Activated naive CD4-positive, alpha-beta T cell treated with anti-CD3 and anti-CD28 coated beads, Interleukin-2, amount 50 U/mL, for 16 hours (primary cell): Measurements from ENCODE around the gene TREML2.
"Not testable (repeated sequence)": the region's sequence is repeated elsewhere in the genome, so short reads cannot be mapped to it uniquely, and the experiment has no call there.

Source experiments
- DNase-seq: peaks from one replicate; pipeline ENCODE4 v3.0.0-alpha.2; 2020

The TREML2 gene, protein sequence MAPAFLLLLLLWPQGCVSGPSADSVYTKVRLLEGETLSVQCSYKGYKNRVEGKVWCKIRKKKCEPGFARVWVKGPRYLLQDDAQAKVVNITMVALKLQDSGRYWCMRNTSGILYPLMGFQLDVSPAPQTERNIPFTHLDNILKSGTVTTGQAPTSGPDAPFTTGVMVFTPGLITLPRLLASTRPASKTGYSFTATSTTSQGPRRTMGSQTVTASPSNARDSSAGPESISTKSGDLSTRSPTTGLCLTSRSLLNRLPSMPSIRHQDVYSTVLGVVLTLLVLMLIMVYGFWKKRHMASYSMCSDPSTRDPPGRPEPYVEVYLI

DNA sequence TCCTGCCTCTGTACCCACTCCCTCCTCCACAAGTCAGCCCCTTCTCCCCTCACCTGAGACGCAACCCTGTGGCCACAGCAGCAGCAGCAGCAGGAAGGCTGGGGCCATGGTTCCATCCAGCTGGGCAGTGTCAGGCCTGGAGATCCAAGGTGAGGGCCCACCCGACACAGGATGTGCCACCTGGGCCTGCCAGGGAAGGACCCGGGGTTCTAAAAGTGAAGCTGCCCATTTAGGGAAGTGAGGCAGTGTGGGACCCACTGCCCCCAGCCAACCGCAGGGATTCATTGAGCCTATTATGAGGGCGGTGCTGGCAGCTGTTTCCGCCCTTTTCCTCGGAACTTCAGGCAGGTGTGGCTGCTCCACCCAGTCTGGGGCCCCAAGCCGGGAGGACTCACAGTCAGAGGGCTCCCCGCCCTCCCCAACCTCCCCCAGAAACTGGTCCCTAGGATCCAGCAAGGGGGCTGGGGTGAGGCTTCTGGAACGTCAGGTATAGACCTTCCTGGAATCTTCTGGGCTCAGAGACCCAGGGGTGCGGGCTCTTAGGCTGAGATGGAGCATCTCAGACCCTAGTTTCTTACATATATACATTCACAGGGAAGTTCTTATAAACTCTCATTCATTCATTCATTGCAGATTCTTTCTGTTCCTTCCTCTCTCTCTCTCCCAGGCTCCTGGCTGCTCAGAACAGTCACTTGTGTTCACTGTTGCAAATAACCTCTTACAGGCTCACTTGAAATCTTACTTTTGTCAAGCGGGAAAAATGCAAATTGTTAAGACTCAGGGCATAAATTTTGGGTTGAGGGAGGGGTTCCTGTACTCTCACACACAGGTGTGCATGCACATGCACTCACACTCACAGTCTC is at the start of gene TREML2:
TREML2 (minus strand) TSS at position 249 of the 863 bp plus-strand sequence; CDS start at position 108, 141 bp downstream.
- peak; percentile 24 for DNase-seq

DNA sequence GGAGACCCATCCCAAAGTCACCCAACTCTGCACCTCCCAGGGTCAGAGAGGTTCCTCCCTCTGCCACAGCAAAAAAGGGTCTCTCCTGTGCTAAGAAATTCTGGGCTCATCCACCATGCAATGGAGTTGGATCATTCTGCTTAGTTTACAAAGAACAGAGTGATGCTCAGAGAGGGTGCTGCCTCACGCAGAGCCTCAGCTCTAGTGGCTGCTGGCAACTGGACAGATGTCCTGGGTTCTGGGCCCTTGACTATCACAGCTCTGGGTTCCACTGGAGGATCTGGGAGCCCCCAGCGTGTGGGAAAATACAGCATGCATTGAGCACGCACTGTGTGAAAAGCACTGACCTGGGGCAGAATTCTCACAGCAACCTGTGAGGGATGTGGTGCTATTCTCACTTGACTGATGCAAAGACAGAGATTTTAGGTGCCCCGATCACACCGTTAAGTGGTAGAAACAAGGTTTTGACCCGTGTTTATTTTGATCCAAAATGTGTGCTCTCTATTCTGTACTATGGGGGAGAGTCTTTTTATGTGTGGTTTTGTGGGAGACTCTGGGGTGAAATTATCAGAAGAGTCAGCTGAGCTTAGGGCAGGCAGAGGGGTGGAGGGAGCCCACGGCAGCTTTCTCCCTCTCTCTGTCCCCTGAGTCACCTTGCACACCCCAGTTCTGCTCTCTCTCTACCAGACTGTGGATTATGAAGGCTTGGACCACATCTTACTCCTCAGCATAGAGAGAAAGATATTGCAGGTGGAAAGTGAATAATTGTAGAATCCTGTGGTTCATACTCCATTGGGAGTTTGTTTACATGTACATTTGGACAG is 47.1 kb upstream of the TREML2 start:
- no peak for DNase-seq

DNA sequence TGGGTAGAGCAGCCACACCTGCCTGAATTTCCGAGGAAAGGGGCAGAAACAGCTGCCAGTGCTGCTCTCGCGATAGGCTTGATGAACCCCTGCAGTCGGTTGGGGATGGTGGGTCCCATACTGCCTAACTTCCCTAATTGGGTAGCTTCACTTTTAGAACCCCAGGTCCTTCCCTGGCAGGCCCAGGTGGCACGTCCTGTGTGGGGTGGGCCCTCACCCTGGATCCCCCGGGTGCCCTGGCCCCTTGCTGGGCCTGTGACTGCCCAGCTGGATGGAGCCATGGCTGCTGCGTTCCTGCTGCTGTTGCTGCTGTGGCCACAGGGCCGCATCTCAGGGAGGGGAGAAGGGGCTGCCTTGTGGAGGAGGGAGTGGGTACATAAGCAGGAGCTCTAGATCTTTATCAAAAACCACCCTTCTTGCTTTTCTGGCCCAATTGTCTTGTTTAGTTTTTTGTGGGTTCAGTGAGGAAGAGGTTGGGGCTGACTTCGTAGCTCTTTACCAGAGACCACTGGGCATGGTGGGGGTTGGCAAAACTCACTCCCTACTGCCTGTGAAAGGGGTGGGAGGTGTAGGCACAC is 46.4 kb upstream of the TREML2 start:
- no peak for DNase-seq

DNA sequence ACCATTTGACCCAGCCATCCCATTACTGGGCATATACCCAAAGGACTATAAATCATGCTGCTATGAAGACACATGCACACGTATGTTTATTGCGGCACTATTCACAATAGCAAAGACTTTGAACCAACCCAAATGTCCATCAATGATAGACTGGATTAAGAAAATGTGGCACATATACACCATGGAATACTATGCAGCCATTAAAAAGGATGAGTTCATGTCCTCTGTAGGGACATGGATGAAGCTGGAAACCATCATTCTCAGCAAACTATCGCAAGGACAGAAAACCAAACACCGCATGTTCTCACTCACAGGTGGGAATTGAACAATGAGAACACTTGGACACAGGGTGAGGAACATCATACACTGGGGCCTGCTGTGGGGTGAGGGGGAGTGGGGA is 45.6 kb upstream of the TREML2 start:
- DNase-seq = not testable (repeated sequence)

DNA sequence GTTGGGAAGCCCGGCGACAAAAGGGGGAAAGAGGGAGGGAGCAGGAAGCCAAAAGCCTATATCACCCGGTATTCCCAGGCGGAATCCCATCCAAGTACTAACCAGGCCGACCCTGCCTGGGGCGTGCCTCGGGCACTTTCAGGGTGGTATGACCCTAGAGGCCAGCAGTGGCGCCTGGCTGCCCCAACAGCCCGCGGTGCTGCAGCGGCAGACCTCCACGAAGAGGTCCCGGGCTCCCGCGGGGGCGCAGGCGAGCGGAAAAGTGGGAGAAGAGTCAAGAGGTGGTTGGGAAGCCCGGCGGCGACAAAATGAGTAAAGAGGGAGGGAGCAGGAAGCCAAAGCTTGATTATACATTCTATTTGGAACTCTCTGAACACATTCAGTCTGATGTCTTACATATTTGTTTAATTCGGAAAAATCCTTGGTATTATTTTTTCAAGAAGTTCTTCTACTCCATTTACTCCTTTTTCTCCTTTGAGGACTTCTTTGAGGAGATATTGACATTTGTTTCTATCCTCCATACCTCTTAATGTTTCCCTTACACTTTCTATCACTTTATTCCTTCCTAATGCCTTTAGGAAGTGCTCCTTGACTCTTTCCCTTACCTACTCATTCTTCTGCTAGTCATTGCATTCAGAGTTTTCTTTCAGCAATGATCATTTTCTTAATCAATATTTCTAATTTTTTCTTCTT is 38.7 kb upstream of the TREML2 start:
- no peak for DNase-seq

DNA sequence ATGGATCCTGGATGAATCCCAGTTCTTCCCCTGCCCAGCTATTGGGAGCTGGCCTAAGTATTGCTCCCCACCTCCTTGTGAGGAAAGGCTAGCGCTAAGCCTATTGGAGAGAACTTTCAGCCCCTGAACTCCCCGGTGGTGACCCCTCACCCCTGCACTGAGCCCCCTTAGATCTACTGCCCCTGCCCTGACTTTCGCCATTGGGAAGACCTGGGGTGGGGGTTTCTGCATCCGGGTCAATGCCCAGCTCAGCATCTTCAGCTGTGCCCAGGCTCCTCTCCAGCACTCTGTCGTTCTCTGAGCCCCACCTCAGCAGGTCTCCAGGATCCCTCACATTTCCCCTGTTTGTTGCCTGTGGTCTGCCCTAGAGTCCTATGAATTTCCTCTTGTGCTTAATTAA is 36.2 kb upstream of the TREML2 start:
- no peak for DNase-seq

DNA sequence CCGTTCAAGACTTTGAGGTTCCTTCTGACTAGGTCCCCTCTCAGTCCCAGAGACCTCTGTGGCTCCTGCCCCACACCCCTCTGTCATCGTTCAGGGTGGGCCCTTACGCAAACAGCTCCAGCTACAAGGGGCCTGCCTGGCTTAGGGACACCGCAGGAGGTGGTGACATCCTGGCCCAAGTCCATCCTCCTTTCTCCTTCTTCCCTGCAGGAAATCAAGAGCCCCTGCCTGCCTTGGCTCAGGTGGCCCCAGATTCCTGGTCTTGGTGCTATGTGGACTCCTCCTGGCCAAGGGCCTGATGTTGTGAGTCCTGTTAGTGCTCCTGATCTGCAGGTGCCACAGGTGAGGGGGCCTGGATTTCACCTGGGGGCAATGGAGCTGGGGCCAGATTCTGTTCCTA is 35.3 kb upstream of the TREML2 start:
- no peak for DNase-seq

DNA sequence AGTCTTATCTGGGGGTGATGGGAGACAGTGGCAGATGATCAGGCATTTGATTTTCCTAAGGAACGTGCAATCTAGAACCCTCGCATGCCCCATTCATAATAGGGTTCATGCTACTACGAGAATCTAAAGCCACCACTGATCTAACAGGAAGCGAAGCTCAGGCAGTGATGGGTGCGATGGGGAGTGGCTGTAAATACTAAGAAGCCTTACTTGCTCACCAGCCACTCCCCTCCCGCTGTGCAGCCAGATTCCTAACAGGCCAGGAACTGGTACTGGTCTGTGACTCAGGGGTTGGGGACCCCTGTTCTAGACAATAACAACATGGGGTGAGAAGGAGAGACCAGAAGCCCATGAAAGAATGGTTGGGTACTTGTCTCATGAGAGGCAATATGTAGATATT is 31.7 kb upstream of the TREML2 start:
- DNase-seq = no peak

DNA sequence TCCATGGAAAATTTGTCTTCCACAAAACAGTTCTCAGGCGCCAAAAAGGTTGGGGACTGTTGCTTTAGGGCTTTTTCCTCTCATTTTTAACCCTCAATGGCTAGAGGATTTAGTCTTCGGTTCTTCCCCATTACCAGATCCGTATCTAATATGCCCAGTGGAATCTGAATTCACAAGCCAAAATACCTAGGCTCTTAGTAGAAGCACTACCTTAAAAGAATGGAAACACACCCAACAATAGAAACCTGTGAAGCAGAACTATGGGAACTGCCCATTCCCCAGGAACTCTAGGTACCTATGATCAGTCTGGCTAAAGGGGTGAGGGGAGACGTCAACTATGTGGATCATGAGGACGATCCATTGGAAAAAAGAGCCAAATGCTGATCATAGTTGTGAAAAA is 30.3 kb upstream of the TREML2 start:
- no peak for DNase-seq

DNA sequence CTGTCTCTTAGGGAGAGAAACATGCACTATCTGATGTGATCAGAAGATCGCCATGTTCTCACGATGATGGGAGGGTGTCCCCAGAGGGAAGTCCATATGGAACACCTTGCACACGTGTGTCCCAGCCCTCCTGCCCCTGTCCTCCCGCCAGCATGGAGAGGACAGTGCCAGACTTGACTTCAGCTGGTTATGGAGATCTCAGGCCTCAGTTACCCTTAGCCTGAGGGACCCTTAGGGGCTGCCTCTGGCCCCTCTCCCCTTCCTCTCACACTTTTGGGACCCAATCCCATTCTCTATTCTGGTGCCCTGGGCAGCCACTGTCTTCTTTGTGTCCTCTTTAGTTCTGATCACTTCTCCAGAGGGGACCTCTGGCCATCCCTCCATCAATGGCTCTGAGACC is 28.8 kb upstream of the TREML2 start:
- DNase-seq = no peak

DNA sequence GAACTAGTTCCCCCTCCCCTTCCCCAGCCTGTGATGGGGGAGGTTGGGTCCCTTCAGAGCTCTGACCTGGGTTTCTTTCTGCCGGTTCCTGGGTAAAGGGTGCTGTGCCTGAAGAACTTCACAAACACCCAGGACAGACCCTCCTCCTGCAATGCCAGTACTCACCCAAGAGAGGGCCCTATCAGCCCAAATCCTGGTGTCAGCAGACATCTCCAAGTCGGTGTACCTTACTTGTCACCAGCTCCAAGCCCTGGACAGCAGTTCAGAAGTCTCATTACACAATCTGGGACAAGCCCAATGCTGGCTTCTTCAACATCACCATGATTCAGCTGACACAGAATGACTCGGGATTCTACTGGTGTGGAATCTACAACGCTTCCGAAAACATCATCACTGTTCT is 27.7 kb upstream of the TREML2 start:
- no peak for DNase-seq

DNA sequence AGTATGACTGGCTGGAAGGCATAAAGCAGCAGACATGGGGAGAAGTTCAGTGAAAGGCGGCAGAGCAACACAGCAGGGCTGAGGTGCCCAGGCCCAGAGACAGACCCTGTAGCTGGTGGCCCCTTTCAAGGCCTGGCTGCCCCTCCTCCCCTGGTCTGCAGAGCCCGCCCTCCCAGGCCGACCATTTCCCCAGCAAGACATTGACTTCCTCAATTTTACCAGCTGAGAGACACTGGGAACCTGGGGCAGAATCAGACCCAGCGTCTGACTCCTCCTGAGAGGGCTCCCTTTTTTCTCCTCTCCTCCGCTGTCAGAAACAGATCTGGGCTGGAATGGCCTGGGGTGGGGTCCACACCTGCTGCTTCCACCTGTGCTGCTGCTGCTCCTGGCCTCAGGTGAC is 27.1 kb upstream of the TREML2 start, which contains the start of gene TREML4:
TREML4 (plus strand) TSS at position 254 of the 400 bp plus-strand sequence; CDS start at position 333, 79 bp downstream.
- DNase-seq = no peak

DNA sequence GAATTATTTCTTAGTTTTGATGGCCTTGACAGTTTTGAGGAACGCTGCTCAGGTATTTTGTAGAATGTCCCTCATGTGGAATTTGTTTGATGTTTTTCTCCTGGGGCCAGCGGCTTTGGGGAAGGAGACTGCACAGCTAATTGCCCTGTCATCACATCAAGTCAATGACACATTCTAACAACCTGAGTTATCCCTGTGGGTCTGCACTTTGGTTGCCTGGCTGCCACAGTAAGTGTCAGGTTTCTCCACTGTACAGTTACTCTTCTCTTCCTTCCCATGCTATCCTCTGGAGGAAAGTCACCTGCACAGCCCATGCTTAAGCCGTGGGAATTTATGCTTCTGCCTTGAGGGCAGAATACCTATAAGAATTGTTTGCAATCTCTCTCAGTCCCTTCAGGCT is 25.8 kb upstream of the TREML2 start:
- no peak for DNase-seq

DNA sequence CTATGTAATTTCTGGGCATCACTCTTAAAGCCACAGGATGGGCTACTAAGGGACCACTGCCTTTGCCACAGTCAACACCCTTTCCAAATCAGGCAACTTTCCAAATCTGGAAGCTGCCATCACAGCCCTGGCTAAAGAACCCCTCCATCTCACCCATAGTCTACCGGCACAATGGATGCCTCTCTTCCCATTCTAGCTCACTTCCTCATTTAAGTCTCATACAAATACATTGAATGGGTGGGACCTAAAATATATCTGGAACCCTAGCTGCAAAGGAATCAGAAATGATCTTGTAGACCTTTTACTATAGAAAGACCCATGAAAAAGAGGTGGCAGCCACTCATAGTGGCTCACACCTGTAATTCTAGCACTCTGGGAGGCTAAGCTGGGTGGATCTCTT is 23.9 kb upstream of the TREML2 start:
- DNase-seq = no peak

DNA sequence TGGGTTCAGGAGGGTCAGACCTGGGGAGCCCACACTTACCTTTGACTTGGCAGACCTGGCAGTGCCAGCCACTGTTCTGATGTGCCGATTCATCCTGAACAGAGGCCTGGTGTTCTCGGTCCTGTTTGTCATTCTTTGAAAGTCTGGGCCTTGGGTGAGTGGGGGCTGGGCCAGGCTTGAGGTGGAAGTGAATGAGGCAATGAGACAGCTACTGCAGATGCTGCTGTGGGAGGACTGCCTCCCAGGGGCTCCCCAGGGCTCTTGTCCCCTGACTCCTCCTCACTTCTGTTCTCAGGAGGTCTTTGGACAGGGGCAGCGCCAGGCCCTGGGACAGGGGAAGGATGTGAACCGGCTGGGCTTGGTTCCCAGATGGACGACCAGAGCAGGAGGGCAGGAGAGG is 21.6 kb upstream of the TREML2 start:
- DNase-seq = no peak

DNA sequence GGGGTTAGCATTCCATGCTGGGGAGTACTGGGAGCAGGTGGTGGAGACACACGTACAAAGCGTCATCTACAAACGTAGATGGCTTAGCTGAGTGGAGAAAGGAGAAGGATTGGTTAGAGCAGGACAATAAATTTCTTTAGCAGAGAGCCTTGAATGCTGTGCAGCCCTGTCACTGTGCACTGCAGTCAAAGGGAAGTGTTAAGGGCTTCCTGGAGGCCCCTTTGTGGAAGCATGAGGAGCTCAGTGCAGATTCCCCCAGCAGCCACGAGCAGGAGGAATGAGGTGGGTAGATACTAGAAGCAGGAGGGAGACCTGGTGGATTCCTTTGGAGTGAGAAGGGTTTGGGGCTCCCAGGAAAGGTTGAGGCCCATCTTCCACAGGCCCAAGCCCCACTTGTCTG is 21.1 kb upstream of the TREML2 start:
- no peak for DNase-seq

DNA sequence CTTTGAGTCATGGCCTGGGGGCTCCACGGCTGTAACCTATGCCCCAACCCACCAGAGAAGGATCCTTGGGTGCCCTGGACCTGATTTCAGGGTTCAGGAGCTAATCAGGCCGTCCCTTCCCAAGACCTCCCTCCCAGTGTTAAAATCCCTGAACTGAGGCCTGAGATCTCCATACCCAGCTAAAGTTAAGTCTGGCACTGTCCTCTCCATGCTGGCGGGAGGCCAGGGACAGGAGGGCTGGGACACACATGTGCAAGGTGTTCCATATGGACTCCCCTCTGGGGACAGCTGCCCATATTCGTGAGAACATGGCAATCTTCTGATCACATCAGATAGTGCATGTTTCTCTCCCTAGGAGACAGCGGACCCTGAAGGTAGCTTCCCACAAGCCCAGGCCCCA is 15.7 kb upstream of the TREML2 start:
- no peak for DNase-seq

DNA sequence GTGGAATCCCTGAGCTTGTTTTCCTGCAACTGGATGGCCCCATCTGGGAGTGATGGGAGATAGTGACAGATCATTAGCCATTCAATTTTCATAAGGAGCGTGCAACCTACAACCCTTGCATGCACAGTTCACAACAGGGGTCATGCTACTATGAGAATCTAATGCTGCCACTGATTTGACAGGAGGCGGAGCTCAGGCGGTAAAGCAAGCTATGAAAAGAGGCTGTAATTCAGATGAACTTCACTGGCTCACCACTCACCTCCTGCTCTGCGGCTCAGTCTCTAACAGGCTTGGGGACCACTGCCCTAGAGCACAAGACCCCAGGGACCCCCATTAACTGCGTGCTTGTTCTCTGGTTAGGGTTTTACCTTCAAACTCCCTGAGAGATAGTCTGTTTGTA is 14.8 kb upstream of the TREML2 start:
- no peak for DNase-seq

DNA sequence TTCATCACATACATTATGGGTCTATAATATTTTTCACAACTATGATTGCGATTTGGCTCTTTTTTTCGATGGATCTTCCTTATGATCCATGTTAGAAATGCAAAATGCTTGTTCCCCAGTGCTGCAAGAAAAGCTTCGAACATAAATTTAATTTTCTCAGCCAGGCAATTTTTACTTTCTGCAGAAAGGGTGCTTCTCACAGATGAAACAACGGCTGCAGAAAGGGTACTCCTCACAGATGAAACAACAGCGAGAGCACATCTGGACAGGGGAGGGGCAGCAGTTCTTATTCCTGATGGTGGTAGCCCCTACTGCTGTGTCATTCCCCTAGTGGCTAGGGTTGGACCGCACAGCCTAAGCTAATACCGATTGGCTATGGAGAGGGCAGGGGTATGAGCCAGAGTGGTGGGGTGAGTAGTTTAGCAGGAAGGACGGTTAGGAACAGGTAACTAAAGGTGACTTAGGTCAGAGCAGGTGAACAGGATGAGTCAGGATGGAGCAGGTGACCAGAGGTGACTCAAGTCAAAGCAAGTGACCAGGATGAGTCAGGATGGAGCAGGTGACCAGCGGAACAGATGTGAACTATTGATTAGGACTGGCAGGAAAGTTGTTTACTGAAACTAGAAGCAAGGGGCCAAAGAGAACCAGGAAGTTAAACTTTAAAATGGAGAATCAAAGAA is 13.8 kb upstream of the TREML2 start:
- no peak for DNase-seq

DNA sequence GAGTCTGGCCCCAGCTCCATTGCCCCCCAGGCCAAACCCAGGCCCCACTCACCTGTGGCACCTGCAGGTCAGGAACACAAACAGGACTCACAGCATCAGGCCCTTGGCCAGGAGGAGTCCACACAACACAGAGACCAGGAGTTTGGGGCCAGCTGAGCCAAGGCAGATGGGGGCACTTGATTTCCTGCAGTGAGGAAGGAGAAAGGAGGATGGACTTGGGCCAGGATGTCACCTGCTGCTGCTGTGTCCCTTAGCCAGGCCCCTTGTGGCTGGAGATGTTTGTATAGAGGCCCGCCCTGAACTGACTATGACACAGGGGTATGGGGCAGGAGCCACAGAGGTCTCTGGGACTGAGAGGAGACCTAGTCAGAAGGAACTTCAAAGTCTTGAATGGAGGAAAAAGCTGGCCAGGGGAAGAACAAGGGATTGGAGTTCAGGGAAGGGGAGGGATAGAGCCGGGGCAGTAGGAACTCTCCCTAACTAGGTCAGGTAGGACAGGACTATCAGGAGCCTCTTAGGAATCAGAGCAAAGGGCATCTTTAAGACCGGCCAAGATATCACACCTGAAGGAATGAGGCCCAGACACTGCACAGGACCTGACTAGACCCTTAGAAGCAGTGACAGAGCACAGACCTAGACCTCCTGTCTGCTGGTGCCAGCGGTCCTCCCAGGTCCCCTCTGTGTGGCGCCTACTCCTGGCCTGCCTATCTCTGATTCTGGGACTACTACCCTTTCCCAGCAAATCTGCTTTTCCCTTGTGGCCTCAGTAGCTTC is 8.8 kb upstream of the TREML2 start:
- no peak for DNase-seq
